ENCODE measurements around the gene PDE9A. TPM values are rescaled to one million over a fixed set of nuclear protein-coding genes. Genes with fewer than 3 reads are reported as not detected.

PDE9A gene
- total RNA-seq, 1 donor from 2014 or later: 20.7 TPM

DNA sequence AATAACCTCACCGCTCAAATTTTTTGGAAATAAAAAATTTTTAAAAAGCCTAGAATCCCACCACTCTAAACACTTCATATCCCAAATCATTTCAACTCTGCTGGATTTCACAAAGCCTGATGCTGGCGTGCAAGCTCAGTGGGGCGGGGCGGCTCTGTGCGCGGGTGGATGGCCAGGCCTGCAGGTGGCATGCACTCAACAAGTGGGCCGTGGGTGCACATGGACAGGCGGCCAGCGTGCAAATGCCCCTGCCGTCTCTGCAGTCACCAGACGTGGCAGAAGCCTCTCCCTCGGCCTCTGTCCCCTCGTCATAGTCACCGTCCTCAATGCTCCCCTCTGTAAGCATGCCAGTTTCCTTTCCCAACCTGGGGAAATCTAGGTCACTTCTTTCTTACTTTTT lies 6.6 kb upstream of the PDE9A start:
- Mint-ChIP-seq H3K27me3 (ENCODE audit: unreplicated experiment) (peaks cover 2% of the 10 kb centered on the region), H3K4me1 (ENCODE audit: unreplicated experiment) (peaks cover 2% of the 10 kb centered on the region), H3K36me3 (ENCODE audit: low read depth, unreplicated experiment) (peaks cover 4% of the 10 kb centered on the region), H3K9me3 (ENCODE audit: unreplicated experiment) (no peaks in the 10 kb centered on the region), H3K27ac (ENCODE audit: unreplicated experiment) (no peak overlapping the region), H3K4me3 (ENCODE audit: unreplicated experiment) (no peak overlapping the region)
- DNase-seq (ENCODE audit: low spot score): no peak
- TF ChIP-seq, protein P1, sequence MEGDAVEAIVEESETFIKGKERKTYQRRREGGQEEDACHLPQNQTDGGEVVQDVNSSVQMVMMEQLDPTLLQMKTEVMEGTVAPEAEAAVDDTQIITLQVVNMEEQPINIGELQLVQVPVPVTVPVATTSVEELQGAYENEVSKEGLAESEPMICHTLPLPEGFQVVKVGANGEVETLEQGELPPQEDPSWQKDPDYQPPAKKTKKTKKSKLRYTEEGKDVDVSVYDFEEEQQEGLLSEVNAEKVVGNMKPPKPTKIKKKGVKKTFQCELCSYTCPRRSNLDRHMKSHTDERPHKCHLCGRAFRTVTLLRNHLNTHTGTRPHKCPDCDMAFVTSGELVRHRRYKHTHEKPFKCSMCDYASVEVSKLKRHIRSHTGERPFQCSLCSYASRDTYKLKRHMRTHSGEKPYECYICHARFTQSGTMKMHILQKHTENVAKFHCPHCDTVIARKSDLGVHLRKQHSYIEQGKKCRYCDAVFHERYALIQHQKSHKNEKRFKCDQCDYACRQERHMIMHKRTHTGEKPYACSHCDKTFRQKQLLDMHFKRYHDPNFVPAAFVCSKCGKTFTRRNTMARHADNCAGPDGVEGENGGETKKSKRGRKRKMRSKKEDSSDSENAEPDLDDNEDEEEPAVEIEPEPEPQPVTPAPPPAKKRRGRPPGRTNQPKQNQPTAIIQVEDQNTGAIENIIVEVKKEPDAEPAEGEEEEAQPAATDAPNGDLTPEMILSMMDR (IDR thresholded peaks at IDR 0.05; ENCODE audit: unreplicated experiment): no peak

DNA sequence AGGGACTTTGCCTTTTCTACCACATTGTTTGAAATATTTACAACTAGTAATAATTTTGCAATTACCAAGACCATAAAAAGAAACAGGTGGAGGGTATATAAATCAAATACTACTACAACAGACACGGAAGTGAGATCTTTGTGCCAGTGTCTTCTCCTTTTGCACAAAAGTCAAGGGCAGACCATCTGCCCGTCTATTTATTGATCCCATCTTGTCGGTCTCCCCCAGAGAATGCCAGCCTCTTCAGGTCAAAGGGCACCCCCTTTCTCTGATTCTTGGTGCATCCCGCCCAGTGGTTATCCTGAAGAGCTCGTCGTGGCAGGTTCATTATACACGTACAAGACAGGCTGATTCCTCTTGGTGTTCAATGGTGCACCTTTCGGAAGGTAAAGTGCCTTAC lies 4.8 kb upstream of the PDE9A start:
- no peak overlapping the region for H3K27ac Mint-ChIP-seq (ENCODE audit: unreplicated experiment)
- no peak for DNase-seq (ENCODE audit: low spot score)
- TF ChIP-seq, protein P1 (IDR thresholded peaks at IDR 0.05; ENCODE audit: unreplicated experiment): no peak
- no peak overlapping the region for H3K4me3 Mint-ChIP-seq (ENCODE audit: unreplicated experiment)
- H3K36me3 Mint-ChIP-seq (ENCODE audit: low read depth, unreplicated experiment): peaks cover 4% of the 10 kb centered on the region
- H3K27me3 Mint-ChIP-seq (ENCODE audit: unreplicated experiment): peaks cover 6% of the 10 kb centered on the region
- peaks cover 2% of the 10 kb centered on the region for H3K4me1 Mint-ChIP-seq (ENCODE audit: unreplicated experiment)
- H3K9me3 Mint-ChIP-seq (ENCODE audit: unreplicated experiment): no peaks in the 10 kb centered on the region

DNA sequence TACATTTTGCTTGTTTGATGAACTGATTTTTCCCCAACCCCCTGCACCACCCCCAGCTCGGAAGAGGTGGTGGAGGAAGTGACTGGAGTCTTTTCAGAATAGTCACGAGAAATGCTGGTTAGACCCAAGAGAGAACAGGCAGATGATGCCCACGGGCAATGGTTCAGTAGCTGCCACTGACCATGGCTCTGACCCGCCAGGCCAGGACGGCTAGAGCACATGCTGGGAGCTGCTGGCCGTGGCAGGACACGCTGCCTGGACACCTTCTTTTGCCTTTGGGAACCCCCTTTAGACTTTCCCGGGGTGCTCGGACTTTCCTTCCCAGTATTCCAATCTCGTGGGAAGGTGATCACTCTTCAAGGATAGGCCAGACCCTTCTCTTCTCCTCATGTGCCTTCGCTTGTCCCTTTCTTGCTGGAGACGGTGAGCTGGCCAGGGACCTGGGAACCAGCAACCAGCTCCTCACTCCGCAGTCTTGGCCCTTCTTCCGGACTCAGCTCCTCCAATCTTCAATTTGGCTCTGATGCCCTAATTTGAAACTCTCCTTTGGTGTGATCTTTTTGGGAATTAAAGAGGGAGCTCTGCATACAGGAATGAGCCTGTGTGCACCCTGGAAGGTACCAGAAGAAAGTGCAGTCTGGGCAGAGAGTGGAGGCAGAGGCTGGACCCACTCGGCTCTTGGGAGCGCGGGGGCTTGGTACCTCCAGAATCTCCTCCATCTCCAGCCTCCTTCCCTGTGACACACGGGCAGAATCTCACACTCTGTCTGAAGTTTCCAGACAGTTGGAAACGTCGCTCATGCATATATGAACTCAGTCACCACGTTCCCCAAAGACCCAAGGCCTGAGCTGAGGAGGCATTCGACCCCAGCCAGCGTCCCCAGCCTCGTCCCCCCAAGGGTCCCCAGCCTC lies 4.0 kb upstream of the PDE9A start:
- H3K4me1 Mint-ChIP-seq (ENCODE audit: unreplicated experiment): peaks cover 2% of the 10 kb centered on the region
- DNase-seq (ENCODE audit: low spot score): no peak
- peaks cover 4% of the 10 kb centered on the region for H3K36me3 Mint-ChIP-seq (ENCODE audit: low read depth, unreplicated experiment)
- H3K27me3 Mint-ChIP-seq (ENCODE audit: unreplicated experiment): peaks cover 6% of the 10 kb centered on the region
- TF ChIP-seq, protein P1 (IDR thresholded peaks at IDR 0.05; ENCODE audit: unreplicated experiment): no peak
- H3K27ac Mint-ChIP-seq (ENCODE audit: unreplicated experiment): no peak overlapping the region
- H3K9me3 Mint-ChIP-seq (ENCODE audit: unreplicated experiment): no peaks in the 10 kb centered on the region
- H3K4me3 Mint-ChIP-seq (ENCODE audit: unreplicated experiment): no peak overlapping the region

DNA sequence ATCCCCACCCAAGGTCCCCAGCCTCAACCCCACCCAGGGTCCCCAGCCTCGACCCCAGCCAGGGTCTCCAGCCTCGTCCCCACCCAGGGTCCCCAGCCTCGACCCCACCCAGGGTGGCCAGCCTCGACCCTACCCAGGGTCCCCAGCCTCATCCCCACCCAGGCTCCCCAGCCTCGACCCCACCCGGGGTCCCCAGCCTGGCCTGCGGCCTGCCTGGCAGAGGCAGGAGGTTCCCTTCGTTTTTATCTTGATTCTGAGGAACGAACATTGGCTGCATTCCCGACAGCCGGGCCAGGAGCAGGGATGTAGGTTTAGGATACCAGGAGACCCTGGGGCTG lies 3.4 kb upstream of the PDE9A start:
- Mint-ChIP-seq H3K4me3 (ENCODE audit: unreplicated experiment) (no peak overlapping the region), H3K27me3 (ENCODE audit: unreplicated experiment) (peaks cover 7% of the 10 kb centered on the region), H3K36me3 (ENCODE audit: low read depth, unreplicated experiment) (peaks cover 7% of the 10 kb centered on the region), H3K4me1 (ENCODE audit: unreplicated experiment) (peaks cover 7% of the 10 kb centered on the region), H3K9me3 (ENCODE audit: unreplicated experiment) (no peaks in the 10 kb centered on the region), H3K27ac (ENCODE audit: unreplicated experiment) (no peak overlapping the region)
- TF ChIP-seq, protein P1 (IDR thresholded peaks at IDR 0.05; ENCODE audit: unreplicated experiment): no peak
- DNase-seq (ENCODE audit: low spot score): no peak

All from endothelial cell (in vitro differentiated cells).